ENCODE data around the gene TACC2. TPM values are rescaled to one million over a fixed set of nuclear protein-coding genes. Genes with fewer than 3 reads are reported as not detected.

The TACC2 gene
- total RNA-seq, 4 donors from 2014 or later, result 31.0 to 52.5 (median 42.2) TPM

GRCh38 chr10:122123186-122123585, 134.2 kb downstream of the TACC2 start:
- peaks cover 0 to 18% (median 7%) of the 10 kb centered on the region in 4 donors for H3K4me1 ChIP-seq
- no peak for TF ChIP-seq CTCF (IDR thresholded peaks at IDR 0.05)
- no peak for TF ChIP-seq POLR2A (IDR thresholded peaks at IDR 0.05)
- TF ChIP-seq EP300 (IDR thresholded peaks at IDR 0.05), result no peak

GRCh38 chr10:122124342-122124741, 135.4 kb downstream of the TACC2 start:
- no peak for DNase-seq (ENCODE audit: low spot score in 2 of 2)
- Histone ChIP-seq H3K27ac (no peak overlapping the region), H3K9me3 (no peaks in the 10 kb centered on the region), H3K27me3 (no peaks in the 10 kb centered on the region), H3K4me1 (peaks cover 0 to 27% (median 7%) of the 10 kb centered on the region in 4 donors), H3K4me3 (no peak overlapping the region), H3K36me3 (no peaks in the 10 kb centered on the region)
- WGBS, 2 donors, result 80 to 83% methylated on average over 9 of the region's 9 CpGs
- no peak for TF ChIP-seq CTCF (IDR thresholded peaks at IDR 0.05)
- no peak for TF ChIP-seq POLR2A (IDR thresholded peaks at IDR 0.05)
- TF ChIP-seq EP300 (IDR thresholded peaks at IDR 0.05), result no peak

More at GRCh38 chr10:122123186-122123585, 134.2 kb downstream of the TACC2 start:
- Histone ChIP-seq H3K9me3 (no peaks in the 10 kb centered on the region), H3K36me3 (no peaks in the 10 kb centered on the region), H3K27me3 (no peaks in the 10 kb centered on the region), H3K4me3 (no peak overlapping the region), H3K27ac (no peak overlapping the region)
- 80 to 83% methylated on average over 8 of the region's 8 CpGs for WGBS, 2 donors
- DNase-seq (ENCODE audit: low spot score in 2 of 2), result no peak

GRCh38 chr10:122124808-122125207, 135.8 kb downstream of the TACC2 start:
- DNase-seq (ENCODE audit: low spot score in 2 of 2), result no peak
- H3K9me3 ChIP-seq, result no peaks in the 10 kb centered on the region
- H3K4me1 ChIP-seq, result peaks cover 0 to 30% (median 7%) of the 10 kb centered on the region in 4 donors
- H3K36me3 ChIP-seq, result no peaks in the 10 kb centered on the region
- H3K27me3 ChIP-seq, result no peaks in the 10 kb centered on the region
- no peak for TF ChIP-seq POLR2A (IDR thresholded peaks at IDR 0.05)
- TF ChIP-seq EP300 (IDR thresholded peaks at IDR 0.05), result no peak
- no peak for TF ChIP-seq CTCF (IDR thresholded peaks at IDR 0.05)
- no peak overlapping the region for H3K27ac ChIP-seq
- WGBS, 2 donors, result 66 to 68% methylated on average over 7 of the region's 7 CpGs
- H3K4me3 ChIP-seq, result no peak overlapping the region

GRCh38 chr10:122126763-122127659, 138.0 kb downstream of the TACC2 start:
- no peak for TF ChIP-seq POLR2A (IDR thresholded peaks at IDR 0.05)
- TF ChIP-seq EP300 (IDR thresholded peaks at IDR 0.05), result peak in 1 of 2 donors; percentile 40
- no peak overlapping the region for H3K4me3 ChIP-seq
- WGBS, 2 donors, result 58 to 61% methylated on average over 6 of the region's 6 CpGs
- peak overlapping the region; percentile 30 to 74 (median 54) for H3K27ac ChIP-seq
- peaks cover 0 to 30% (median 7%) of the 10 kb centered on the region in 4 donors for H3K4me1 ChIP-seq
- no peaks in the 10 kb centered on the region for H3K36me3 ChIP-seq
- no peaks in the 10 kb centered on the region for H3K27me3 ChIP-seq
- no peak for DNase-seq (ENCODE audit: low spot score in 2 of 2)
- H3K9me3 ChIP-seq, result no peaks in the 10 kb centered on the region

- TF ChIP-seq POLR2A (IDR thresholded peaks at IDR 0.05) (no peak), CTCF (IDR thresholded peaks at IDR 0.05) (no peak), EP300 (IDR thresholded peaks at IDR 0.05) (no peak)
- Histone ChIP-seq H3K9me3 (no peaks in the 10 kb centered on the region), H3K27ac (peak overlapping the region; percentile 30 to 74 (median 54)), H3K4me1 (peaks cover 0 to 30% (median 7%) of the 10 kb centered on the region in 4 donors), H3K36me3 (peaks cover 0 to 1% (median 0%) of the 10 kb centered on the region in 3 donors), H3K27me3 (no peaks in the 10 kb centered on the region), H3K4me3 (peak overlapping the region in 2 of 4 donors; percentile 6 to 14)
- WGBS, 2 donors, result 64 to 65% methylated on average over 8 of the region's 8 CpGs
- no peak for DNase-seq (ENCODE audit: low spot score in 2 of 2)
Measured at GRCh38 chr10:122127943-122128342, 139.0 kb downstream of the TACC2 start.

Data from tibial nerve (tissue), 4 donors.